SIG-M5 treated with dmso at 0.1 percent for 504 hours (cell line): Measurements from ENCODE around the gene SUSD4.
A peak's percentile ranks its signal among the peaks of the same experiment; 100 is the strongest.
"Not testable (repeated sequence)": the region's sequence is repeated elsewhere in the genome, so short reads cannot be mapped to it uniquely, and the experiment has no call there.

Source experiments
- DNase-seq: peaks from one replicate; lab custom pipeline; 2025; ENCODE audit not compliant: unreplicated experiment; lab: John Stamatoyannopoulos, UW

SUSD4 gene

DNA sequence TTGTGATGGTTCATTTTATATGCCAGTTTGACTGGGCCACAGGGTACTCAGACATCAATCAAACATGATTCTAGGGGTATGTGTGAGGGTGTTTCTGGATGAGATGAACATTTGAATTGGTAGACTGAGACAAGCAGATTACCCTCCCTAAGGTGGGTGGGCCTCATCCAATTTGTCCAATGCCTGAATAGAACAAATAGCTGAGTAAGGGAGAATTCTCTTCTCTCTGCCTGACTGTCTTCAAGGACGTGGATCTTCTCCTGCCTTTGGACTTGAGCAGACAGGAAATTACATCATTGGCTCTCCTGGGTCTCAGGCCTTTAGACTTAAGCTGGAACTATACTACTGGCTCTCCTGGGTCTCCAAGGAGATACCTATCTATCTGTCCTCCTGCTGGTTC is 64.4 kb downstream of the SUSD4 start:
- no peak for DNase-seq

DNA sequence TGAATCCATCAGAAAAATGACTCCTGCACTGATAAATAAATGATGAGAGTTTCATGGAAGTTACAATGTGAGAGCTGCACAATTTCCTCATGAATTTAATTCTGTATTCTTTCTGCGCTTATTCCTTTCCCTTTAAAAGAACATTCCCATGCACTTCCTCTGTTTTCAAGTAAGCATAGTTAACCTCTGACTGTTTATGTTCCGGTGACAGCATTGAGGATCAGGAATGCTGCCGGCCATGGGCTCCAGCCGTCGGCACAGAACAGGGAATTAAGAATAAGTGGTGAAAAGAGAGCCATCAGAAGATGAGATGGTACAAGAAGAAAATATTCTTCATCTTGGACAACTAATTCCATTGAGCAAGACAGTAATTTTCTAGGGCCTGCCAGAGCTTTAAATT is 65.3 kb downstream of the SUSD4 start:
- DNase-seq, result no peak

DNA sequence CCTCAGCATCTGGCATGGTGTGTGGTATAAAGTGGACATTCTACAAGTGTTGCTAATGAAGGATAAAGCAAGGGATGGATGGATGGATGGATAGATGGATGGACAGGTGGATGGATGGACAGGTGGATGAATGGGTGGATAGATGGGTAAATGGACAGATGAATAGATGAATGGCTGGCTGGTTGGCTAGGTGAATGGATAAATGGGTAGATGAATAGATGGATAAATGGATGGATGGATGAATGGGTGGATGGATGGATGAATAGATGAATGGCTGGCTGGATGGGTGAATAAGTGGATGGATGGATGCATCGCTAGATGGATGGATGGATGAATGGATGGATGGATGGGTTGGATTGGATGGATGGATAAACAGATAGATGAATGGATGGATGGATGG is 66.2 kb downstream of the SUSD4 start:
- DNase-seq, result no peak

DNA sequence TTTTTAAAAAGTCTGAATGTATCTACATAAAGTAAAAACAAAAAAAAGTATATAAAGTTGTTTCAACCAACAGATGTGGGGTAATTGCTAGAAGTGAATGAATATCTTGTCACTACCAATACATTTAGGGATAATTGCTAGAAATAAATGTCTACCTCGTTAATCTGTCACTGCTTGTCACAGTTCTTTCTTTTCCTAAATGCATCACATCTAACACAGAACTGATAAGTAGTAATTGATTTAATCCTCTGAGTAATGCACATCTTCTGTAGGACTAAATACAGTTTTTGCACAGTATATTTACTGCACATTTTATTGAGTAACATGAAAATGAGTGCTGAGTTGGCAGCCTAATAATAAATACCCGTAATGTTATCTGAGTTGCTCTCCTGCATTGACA is 72.2 kb downstream of the SUSD4 start:
- no peak for DNase-seq

DNA sequence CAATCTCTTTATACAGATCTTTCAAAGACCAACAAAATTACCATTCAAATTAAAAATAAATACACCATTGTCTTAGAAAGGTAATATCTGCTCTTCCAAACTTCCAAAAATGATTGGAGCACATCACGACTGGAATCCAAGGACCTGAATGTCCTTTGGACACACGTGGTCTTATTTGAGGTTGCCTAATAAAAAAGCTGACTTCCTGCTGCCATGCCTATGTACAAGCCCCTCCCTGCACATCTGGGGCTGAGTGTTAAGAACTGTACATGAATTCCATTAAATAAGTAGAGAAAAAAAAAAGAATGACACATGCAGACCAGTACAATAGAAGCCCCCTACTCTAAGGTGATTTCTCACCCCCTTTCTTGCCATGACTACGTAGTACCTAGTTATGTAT is 73.6 kb downstream of the SUSD4 start:
- no peak for DNase-seq

DNA sequence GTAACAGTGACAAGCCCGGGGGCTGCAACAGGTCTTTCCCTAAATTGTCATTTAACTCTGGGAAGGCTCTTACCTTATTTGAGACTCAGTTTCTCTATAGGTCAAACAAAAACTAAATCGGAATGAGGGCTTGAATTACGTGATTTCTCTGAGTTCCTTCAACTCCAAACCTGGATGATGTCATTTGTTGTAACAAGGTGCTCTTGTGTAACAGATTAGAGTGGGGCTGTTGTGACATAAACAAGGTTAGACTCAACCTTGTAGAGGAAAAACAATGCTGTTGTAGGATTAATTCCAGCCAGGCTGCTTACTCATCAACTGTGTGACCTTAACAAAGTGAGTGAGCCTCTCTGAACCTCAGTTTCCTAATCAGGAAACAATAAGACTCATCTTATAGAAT is 74.4 kb downstream of the SUSD4 start:
- no peak for DNase-seq

DNA sequence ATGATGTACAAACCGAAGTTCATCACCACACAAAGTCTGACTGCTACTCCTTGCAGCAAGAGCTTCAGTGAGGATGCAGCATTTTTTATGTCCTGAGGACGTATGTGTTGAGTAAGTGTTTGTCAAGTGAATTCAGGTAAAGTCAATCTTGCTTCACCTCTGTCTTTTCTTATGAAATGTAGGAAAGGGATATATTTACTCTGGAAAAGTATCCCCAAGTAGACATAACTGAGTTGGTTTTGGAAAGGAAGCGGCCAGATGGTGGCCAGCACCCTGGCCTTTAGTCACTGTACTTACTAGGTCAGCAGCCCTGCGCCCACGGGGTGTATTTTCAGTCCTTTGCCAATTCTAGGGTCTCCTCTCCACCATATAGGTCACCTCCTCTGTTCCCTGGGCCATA is 75.2 kb downstream of the SUSD4 start:
- DNase-seq, result no peak

DNA sequence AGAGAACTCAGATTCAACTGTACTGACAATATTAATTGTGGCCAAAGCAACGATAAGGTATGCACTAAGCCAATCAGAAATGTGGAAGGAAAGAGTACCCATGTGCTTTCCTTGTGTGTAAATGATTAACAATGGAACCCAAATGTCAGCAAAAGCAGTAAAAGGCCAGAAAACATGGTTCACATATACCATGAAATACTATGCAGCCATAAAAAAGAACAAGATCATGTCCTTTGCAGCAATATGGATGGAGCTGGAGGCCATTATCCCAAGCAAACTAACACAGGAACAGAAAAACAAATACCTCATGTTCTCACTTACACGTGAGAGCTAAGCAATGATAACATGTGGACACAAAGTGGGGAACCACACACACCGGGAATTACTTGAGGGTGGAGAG is 78.5 kb downstream of the SUSD4 start:
- DNase-seq, result no peak

DNA sequence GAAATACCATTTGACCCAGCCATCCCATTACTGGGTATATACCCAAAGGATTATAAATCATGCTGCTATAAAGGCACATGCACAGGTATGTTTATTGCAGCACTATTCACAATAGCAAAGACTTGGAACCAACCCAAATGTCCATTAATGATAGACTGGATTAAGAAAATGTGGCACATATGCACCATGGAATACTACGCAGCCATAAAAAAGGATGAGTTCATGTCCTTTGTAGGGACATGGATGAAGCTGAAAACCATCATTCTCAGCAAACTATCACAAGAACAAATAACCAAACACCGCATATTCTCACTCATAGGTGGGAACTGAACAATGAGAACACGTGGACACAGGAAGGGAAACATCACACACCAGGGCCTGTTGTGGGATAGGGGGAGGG is 80.3 kb downstream of the SUSD4 start:
- DNase-seq, result not testable (repeated sequence)

DNA sequence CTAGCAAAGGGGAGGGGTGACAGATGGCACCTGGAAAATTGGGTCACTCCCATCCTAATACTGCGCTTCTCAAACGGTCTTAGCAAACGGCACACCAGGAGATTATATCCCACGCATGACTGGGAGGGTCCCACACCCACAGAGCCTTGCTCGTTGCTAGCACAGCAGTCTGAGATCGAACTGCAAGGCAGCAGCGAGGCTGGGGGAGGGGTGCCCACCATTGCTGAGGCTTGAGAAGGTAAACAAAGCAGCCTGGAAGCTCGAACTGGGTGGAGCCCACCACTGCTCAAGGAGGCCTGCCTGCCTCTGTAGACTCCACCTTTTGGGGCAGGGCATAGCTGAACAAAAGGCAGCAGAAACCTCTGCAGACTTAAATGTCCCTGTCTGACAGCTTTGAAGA is 85.7 kb downstream of the SUSD4 start:
- not testable (repeated sequence) for DNase-seq

DNA sequence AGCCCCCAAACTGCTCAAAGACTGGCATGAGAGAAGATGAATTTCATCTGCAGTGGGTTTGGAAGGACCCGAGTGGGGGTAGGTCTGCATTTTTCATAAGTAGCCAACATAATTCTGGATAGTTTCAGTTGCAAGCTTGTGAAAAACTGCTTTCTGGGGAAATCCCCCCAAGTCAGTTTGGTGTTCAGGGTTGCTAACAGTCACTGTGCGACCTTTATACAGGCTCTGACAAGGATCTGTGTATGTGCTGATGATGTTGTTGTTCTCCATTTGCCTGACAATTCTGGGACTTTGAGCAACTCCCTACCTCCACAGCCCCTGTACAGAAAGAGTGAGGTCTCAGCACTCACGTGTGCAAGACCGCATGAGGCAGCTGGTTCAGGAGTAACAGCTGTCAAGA is 87.9 kb downstream of the SUSD4 start:
- no peak for DNase-seq

DNA sequence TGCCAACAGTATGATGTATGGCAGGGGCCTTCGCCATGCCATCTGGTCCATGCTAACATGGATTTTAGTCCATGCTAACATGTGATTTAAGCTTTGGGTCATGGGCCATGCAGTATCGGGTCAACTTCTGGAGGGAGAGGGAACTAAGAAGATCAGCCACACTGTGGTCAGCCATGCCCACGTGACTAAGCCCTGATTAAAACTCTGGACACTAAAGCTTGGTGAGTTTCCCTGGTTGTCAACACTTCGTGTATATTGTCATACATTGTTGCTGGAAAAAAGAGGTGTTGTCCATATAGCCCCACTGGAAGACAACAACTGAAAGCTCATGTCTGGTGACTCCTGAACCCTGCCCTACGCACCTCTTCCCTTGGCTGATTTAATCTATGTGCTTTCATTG is 90.5 kb downstream of the SUSD4 start:
- no peak for DNase-seq

DNA sequence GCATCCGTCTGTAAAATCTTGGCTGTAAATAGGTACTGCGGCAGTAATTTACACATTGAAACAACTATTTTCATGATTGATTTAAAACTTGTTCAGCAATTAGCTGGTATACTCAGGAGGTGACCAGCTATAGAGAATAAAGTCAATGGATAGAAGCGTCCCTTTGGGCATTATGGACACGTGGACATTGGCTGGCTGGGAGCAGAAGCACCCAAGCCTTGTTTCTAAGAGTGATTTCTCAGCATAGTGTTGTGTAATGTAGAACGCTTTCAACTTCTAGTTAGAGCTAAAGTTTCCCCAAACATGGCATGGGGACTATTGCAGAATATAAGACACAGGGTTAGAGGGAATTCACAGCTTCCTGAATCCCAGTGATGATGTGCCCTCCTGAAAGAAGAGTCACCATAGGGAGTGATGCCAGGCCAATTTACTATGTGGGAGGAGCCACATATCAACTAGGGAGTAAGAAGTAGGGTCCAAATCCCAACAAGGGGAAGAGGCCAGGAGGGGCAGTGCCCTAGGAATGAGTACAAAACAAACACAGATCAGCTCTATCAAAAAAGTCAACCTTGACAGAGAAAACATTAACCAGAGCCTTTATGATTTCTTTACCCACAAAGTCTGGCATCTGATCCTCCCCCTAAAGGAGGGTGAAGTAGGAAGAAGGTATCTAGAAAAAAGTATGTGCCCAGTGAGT is 92.7 kb downstream of the SUSD4 start:
- DNase-seq, result no peak

DNA sequence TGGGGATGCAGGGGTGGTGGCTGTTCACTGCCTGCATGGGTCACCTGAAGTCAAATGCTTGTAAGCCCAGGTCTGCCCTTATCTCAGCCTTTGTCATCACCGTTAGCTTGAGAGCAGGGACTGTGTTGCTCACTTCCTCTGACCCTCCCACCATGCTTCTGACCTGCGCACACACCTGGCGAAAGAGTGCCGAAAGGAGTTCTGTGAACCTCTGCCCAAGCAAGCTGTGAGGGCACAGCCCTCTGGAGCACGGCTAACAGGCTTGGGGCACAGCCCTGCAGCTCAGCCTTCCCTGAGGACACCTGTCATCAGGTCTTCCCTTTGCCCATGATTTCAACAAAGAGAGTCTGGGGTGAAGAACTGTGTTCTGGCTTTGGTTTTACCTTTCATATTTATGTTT is 93.8 kb downstream of the SUSD4 start:
- no peak for DNase-seq

DNA sequence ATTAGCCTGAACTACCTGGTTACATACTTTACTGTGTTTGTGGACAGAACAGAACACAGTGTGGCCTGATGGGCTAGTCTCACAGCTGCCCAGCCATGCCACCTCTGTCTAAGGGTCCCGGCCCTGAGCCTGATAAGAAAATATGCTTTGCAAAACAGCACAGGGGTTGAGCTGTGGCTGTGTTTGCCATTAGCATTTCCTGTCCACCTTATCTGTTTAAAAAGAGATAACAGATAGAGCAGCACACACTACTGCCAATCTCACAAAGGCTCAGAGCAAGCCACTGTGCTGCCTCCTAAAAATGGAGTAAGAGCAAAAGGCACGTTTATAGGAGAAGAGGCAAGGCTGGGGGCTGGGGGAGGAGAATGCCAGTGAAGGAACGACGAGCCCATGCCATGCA is 95.0 kb downstream of the SUSD4 start:
- no peak for DNase-seq

DNA sequence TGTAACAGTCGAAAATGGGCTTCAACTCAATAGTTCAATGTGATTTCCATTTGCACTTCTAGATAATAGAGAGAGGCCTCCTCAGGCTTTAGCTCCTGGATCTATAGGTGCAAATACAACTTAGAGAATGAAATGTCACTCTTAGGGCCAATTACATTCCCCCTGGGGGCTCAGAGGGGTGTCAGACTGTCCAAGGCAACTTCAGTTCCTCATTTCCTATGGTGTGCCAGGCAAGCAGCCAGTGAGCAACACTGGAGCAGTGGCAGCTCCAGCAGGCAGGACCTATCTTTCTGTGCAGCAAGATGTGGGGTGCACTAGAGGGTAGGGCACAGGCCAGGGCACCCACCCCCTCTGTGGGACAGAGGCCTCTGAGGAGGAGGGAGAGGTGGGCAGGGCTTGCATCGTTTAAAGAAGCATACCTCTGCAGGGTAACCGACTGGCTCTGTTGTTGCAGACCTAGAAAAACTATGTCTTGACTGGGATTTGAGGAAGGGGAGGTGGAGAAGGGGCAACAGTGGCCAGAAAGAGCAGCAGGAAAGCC is 97.3 kb downstream of the SUSD4 start:
- DNase-seq, result no peak

DNA sequence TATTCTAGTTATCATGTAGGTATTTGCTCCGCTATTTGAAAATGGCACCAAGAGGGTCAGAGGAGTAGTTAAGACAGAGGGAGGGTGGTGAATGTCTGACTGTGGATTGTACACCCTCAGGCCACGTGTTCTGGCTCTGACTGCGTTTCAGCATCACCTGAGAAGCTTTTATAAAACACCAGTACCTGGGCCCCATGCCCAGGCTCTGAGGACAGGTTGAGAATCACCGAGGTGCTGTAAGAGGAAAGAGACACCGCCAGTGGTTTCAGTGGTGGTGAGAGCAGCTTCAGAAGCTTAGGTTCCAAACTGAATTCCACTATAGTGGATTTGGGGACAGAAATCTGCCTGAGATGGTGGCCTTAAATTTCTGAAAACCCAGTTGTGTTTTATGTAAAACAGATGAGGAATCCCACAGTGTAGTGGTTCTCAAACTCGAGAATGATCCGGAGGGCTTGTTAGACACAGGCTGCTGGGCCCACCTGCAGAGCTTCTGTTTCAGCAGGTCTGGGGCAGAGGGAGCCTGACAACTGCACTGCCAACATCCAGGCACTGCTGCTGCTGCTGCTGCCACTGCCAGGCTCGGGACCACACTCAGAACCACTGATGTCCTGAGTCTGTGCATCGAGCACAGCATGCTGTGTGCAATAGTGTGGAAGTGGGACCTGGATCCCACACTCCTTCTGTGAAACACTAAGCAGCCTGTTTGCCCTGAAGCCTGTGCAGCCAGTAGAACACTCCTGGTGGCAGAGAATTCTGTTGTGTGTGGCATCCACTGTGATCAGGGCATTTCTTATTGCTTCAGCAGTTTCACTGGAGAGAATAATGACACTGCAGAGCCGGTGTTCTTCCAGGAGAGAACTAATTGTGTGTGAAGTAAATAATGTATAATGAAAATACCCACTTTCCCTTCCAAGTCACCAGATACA is 98.7 kb downstream of the SUSD4 start:
- DNase-seq, result no peak

DNA sequence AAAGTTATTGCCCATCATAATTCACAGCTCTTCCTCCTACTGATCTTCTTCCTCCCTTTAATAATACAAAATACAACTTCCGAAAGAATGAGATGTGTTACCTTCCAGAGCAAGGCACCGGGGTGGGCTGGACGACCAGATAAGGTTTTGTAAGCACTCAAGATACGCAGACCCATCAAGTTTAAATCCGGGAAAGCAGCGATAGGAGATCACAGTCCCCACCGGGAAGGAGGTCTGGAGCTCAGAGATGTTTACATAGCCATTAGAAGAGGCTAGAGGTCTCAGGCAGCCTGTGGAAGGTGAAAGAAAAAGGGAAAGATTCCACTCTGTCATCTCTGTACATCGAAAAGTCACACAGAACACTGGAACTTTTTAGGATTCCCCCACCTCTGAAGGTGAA is 99.4 kb downstream of the SUSD4 start:
- DNase-seq, result no peak

DNA sequence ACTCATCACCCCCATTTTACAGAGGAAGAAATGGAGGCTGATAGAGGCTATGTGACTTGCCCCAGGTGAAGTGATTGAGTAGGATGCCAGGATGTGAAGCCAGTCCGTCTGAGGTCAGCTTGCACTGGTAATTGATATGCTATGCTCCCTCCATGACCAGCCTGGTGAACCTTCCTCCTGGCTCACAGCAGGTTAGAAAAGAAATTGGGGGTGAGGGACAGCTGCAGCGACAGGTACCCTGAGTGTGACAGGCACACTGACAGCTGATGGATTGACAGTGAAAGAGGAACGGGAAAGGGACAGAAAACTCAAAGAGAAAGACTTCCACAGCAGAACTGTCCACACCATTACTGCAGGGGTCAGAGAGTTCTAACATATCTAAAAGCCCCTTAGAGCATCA is 102.1 kb downstream of the SUSD4 start:
- DNase-seq, result no peak

DNA sequence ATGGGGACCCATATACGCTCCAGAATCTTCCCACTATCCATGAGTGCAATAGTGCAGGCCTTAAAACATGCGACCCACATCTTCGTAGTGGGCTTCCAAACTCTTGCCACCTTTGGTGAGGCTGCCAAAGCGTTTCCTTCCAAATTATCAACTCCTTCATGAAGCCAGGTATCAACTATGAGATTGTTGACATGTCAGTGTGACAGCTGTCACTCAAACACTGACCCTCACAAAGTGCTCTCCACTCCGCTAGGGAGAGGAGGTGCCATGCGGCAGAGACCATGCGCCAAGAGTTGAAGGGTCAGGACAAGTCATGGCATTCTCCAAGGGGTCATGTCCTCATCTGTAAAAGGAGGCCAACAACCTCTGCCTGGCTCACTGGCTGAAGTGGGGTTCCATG is 103.3 kb downstream of the SUSD4 start:
- no peak for DNase-seq

DNA sequence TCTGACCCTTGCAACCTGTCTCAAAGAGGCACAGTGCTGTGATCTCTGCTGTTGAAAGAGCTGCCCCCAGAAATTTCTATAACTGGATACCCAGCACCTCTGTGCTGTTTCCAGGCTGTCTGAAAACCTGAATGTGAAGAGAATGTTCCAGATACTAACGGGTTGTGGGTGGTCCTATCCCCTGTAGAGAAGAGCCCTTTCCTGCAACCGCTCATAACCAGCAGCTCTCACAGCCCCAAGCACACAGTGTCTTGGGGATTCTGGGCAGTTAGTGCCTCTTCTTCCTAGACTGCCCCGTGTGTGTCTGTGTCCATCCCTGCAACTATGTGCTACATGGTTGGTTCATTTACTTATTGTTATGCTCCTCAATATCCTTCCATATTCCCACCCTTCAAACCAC is 104.5 kb downstream of the SUSD4 start:
- no peak for DNase-seq

DNA sequence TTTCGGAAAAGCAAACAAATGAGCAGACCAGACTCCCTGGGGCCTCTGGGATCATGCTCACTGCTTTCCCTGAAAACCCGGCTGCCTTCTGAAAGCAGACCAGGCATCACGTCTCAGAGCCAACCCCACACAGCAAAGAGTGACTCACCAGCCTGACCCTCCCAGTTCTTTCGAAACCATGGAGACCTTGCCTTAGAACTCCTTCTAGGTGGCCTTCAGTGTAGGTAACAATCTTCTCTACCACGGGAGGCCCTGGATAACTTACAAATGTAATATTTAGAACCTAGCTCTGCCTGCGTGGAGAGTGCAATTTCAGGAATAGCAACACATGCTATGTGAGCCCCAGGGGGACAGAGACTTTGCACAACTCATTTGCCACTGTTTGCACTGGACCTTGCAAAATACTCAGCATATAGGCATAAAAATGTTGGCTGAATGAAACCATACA is 105.2 kb downstream of the SUSD4 start:
- DNase-seq, result peak; percentile 40
